Mesenchymal stem cell (in vitro differentiated cells and primary cell): Measurements from ENCODE around the gene GLI2.

ENCODE experiments used
- DNase-seq: peaks from one replicate; pipeline ENCODE4 v3.0.0-alpha.2; 2013
- H2AFZ ChIP-seq: one replicate; pipeline ENCODE4 v1.6.1; 2013; ENCODE audit warnings: low read depth, mild to moderate bottlenecking, control low read depth, inconsistent platforms, low read length, moderate library complexity
- H2AK5ac ChIP-seq: 2 replicates; pipeline ENCODE4 v1.6.1; 2013; ENCODE audit warnings: low read length, moderate library complexity, mild to moderate bottlenecking, inconsistent platforms; ENCODE audit not compliant: severe bottlenecking
- H2BK120ac ChIP-seq: one replicate; pipeline ENCODE4 v1.6.1; 2013; ENCODE audit warnings: low read depth, mild to moderate bottlenecking, inconsistent platforms, low read length, moderate library complexity
- H2BK12ac ChIP-seq, 2 experiments: one replicate each; pipeline ENCODE4 v1.6.1; 2013; ENCODE audit warnings: inconsistent platforms in 2 of 2, low read length in 2 of 2, mild to moderate bottlenecking in 2 of 2, moderate library complexity in 2 of 2, control low read depth in 1 of 2
- H2BK15ac ChIP-seq: one replicate; pipeline ENCODE4 v1.6.1; 2013; ENCODE audit warnings: mild to moderate bottlenecking, low read depth, inconsistent platforms; ENCODE audit not compliant: poor library complexity, severe bottlenecking
- H2BK5ac ChIP-seq: 2 replicates; pipeline ENCODE4 v1.6.1; 2013; ENCODE audit warnings: low read depth, mild to moderate bottlenecking, low read length, control low read depth, inconsistent platforms; ENCODE audit not compliant: poor library complexity, severe bottlenecking
- H3K14ac ChIP-seq, 2 experiments: one replicate each; pipeline ENCODE4 v1.6.1; 2013; ENCODE audit warnings: inconsistent platforms in 2 of 2, low read length in 2 of 2, control low read depth in 1 of 2, mild to moderate bottlenecking in 1 of 2, moderate library complexity in 1 of 2
- H3K18ac ChIP-seq, 2 experiments: one replicate each; pipeline ENCODE4 v1.6.1; 2013; ENCODE audit warnings: inconsistent platforms in 2 of 2, low read length in 2 of 2, control low read depth in 1 of 2, low read depth in 1 of 2, mild to moderate bottlenecking in 1 of 2
- H3K23ac ChIP-seq, 2 experiments: one replicate each; pipeline ENCODE4 v1.6.1; 2013; ENCODE audit warnings: inconsistent platforms in 2 of 2, low read length in 2 of 2, mild to moderate bottlenecking in 2 of 2, moderate library complexity in 2 of 2, control low read depth in 1 of 2
- H3K27ac ChIP-seq: 2 replicates; pipeline ENCODE4 v1.5.1; 2013; ENCODE audit warnings: mild to moderate bottlenecking, moderate library complexity, low read length, control low read depth, inconsistent platforms; ENCODE audit not compliant: poor library complexity, severe bottlenecking
- H3K27me3 ChIP-seq, 2 experiments: 2 replicates each; pipeline versions ENCODE4 v1.6.1 to v1.7.0; 2013; ENCODE audit warnings: low read length in 2 of 2, mild to moderate bottlenecking in 2 of 2, moderate library complexity in 2 of 2, control low read depth in 1 of 2, inconsistent platforms in 1 of 2; ENCODE audit not compliant: control insufficient read depth in 1 of 2, insufficient read depth in 1 of 2
- H3K36me3 ChIP-seq, 2 experiments: 2 replicates each; pipeline versions ENCODE4 v1.6.1 to v1.7.0; 2013; ENCODE audit warnings: low read length in 2 of 2, control low read depth in 1 of 2, inconsistent platforms in 1 of 2, low read depth in 1 of 2, mild to moderate bottlenecking in 1 of 2; ENCODE audit not compliant: insufficient read depth in 2 of 2, control insufficient read depth in 1 of 2
- H3K4ac ChIP-seq, 2 experiments: one replicate each; pipeline ENCODE4 v1.6.1; 2013; ENCODE audit warnings: inconsistent platforms in 2 of 2, low read length in 2 of 2, mild to moderate bottlenecking in 2 of 2, moderate library complexity in 2 of 2, control low read depth in 1 of 2, low read depth in 1 of 2
- H3K4me1 ChIP-seq: 2 replicates; pipeline ENCODE4 v1.6.1; 2013; ENCODE audit warnings: low read depth, low read length, control low read depth; ENCODE audit not compliant: control insufficient read depth, insufficient read depth
- H3K4me2 ChIP-seq: 2 replicates; pipeline ENCODE4 v1.6.1; 2013; ENCODE audit warnings: low read length, mild to moderate bottlenecking, inconsistent platforms; ENCODE audit not compliant: poor library complexity, severe bottlenecking
- H3K4me3 ChIP-seq, 2 experiments: 2 replicates each; pipeline versions ENCODE4 v1.5.1 to v1.7.0; 2013; ENCODE audit warnings: low read length in 2 of 2, mild to moderate bottlenecking in 2 of 2, control low read depth in 1 of 2, low read depth in 1 of 2; ENCODE audit not compliant: insufficient read depth in 1 of 2
- H3K79me1 ChIP-seq: replicated peaks from 2 replicates; pipeline ENCODE4 v1.6.1; 2013; ENCODE audit warnings: mild to moderate bottlenecking, control low read depth, low read length, inconsistent platforms; ENCODE audit not compliant: poor library complexity, severe bottlenecking
- H3K9ac ChIP-seq: 2 replicates; pipeline ENCODE4 v1.7.0; 2013; ENCODE audit warnings: mild to moderate bottlenecking, low read length, moderate library complexity
- H3K9me3 ChIP-seq: 2 replicates; pipeline ENCODE4 v1.7.0; 2013; ENCODE audit warnings: mild to moderate bottlenecking, low read length; ENCODE audit not compliant: control insufficient read depth
- H4K8ac ChIP-seq: one replicate; pipeline ENCODE4 v1.6.1; 2013; ENCODE audit warnings: inconsistent platforms, mild to moderate bottlenecking, low read length, moderate library complexity
- H4K91ac ChIP-seq: one replicate; pipeline ENCODE4 v1.6.1; 2013; ENCODE audit warnings: mild to moderate bottlenecking, low read length, inconsistent platforms
- WGBS: methylation state at CpG from one replicate; pipeline ENCODE4 v1.1.7; 2013; ENCODE audit warnings: mixed read lengths; 5-methylcytosine and 5-hydroxymethylcytosine counted together

The GLI2 gene

GRCh38 chr2:120740765-120741524 lies 5.3 kb downstream of the GLI2 start:
- peak overlapping the region in 1 of 2 experiments; percentile 97 for H3K23ac ChIP-seq
- peak overlapping the region; percentile 93 for H2BK120ac ChIP-seq
- peak overlapping the region; percentile 92 to 98 for H3K18ac ChIP-seq
- H4K8ac ChIP-seq, result peak overlapping the region; percentile 20
- peaks cover 0 to 1% of the 10 kb centered on the region in 2 experiments for H3K36me3 ChIP-seq
- no peaks in the 10 kb centered on the region for H3K27me3 ChIP-seq
- H4K91ac ChIP-seq, result peak overlapping the region; percentile 94
- peaks cover 20% of the 10 kb centered on the region for H3K4me1 ChIP-seq
- WGBS, result 5% methylated on average over 14 of the region's 20 CpGs
- no peak overlapping the region for H2AFZ ChIP-seq
- H3K9ac ChIP-seq, result peak overlapping the region; percentile 60
- DNase-seq, result peak; percentile 83
- peak overlapping the region; percentile 91 to 95 for H2BK12ac ChIP-seq
- H3K27ac ChIP-seq, result peak overlapping the region; percentile 80
- peak overlapping the region in 1 of 2 experiments; percentile 93 for H3K14ac ChIP-seq
- no peaks in the 10 kb centered on the region for H3K9me3 ChIP-seq
- peak overlapping the region; percentile 79 to 95 for H3K4ac ChIP-seq
- H3K4me3 ChIP-seq, result peak overlapping the region; percentile 16 to 74
- H2BK15ac ChIP-seq, result peak overlapping the region; percentile 38
- H2BK5ac ChIP-seq, result peak overlapping the region; percentile 3
- H3K79me1 ChIP-seq, result peaks cover 24% of the 10 kb centered on the region
- H2AK5ac ChIP-seq, result peak overlapping the region; percentile 77
- H3K4me2 ChIP-seq, result peak overlapping the region; percentile 91

- Histone ChIP-seq H2AK5ac (no peak overlapping the region), H2AFZ (peak overlapping the region; percentile 19), H3K27ac (peak overlapping the region; percentile 80), H3K4me2 (peak overlapping the region; percentile 91), H2BK5ac (peak overlapping the region; percentile 67), H3K9ac (peak overlapping the region; percentile 77), H3K18ac (peak overlapping the region; percentile 92 to 98), H3K4me3 (peak overlapping the region; percentile 58 to 74), H3K79me1 (peaks cover 28% of the 10 kb centered on the region), H3K4me1 (peaks cover 20% of the 10 kb centered on the region), H2BK15ac (peak overlapping the region; percentile 94), H3K9me3 (no peaks in the 10 kb centered on the region), H3K36me3 (peaks cover 0 to 4% of the 10 kb centered on the region in 2 experiments), H4K91ac (peak overlapping the region; percentile 95), H2BK12ac (peak overlapping the region; percentile 70 to 85), H4K8ac (peak overlapping the region; percentile 80), H3K27me3 (no peaks in the 10 kb centered on the region), H3K4ac (peak overlapping the region; percentile 95), H2BK120ac (peak overlapping the region; percentile 93), H3K14ac (peak overlapping the region in 1 of 2 experiments; percentile 70), H3K23ac (no peak overlapping the region)
- DNase-seq, result peak; percentile 63
- WGBS, result 4% methylated on average over 79 of the region's 81 CpGs
These were observed 6.2 kb downstream of the GLI2 start for GRCh38 chr2:120741571-120742561.

- no peak overlapping the region for H2BK120ac ChIP-seq
- H3K79me1 ChIP-seq, result peaks cover 33% of the 10 kb centered on the region
- 98% methylated on average over 5 of the region's 5 CpGs for WGBS
- no peak overlapping the region for H2AK5ac ChIP-seq
- no peak overlapping the region for H4K91ac ChIP-seq
- H2AFZ ChIP-seq, result no peak overlapping the region
- H2BK5ac ChIP-seq, result no peak overlapping the region
- no peak overlapping the region for H3K4me2 ChIP-seq
- no peak overlapping the region for H3K14ac ChIP-seq
- no peak overlapping the region for H3K27ac ChIP-seq
- H2BK15ac ChIP-seq, result no peak overlapping the region
- no peak overlapping the region for H3K4ac ChIP-seq
- H4K8ac ChIP-seq, result no peak overlapping the region
- no peak for DNase-seq
- no peak overlapping the region for H3K4me3 ChIP-seq
- no peak overlapping the region for H3K23ac ChIP-seq
- H3K9me3 ChIP-seq, result no peaks in the 10 kb centered on the region
- H3K18ac ChIP-seq, result peak overlapping the region in 1 of 2 experiments; percentile 73
- H2BK12ac ChIP-seq, result no peak overlapping the region
- no peak overlapping the region for H3K9ac ChIP-seq
- H3K27me3 ChIP-seq, result no peaks in the 10 kb centered on the region
- peaks cover 0 to 4% of the 10 kb centered on the region in 2 experiments for H3K36me3 ChIP-seq
- peaks cover 19% of the 10 kb centered on the region for H3K4me1 ChIP-seq
These were observed 8.0 kb downstream of the GLI2 start for GRCh38 chr2:120743657-120744056.
